GM12872 (cell line): ENCODE results near the gene TRIM25.

ENCODE experiments used
- TF ChIP-seq, protein P1 (sequence below): IDR thresholded peaks from 3 replicates; pipeline ENCODE4 v1.5.1; 2011; ENCODE audit warnings: low read depth, mild to moderate bottlenecking, low read length, moderate library complexity; ENCODE audit not compliant: insufficient read depth

The TRIM25 gene

DNA sequence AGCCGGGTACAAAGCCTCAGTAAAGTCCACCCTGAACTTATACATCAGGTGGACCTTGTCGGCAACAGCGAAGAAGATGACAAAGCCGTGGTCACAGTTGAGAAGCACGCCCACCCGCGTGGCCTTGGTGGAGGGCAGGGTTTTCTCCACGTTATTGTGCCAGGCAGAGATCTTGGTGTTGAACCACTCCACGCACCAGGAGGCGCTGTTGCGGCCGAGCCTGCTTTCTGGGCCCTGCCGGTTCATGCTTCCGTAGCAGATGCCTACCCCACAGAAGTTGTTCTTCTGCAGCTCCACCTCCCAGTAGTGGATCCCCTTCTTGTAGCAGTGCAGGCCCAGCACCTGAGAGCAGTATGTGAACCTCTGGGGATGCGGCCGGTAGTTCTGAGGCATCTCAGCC lies 22.1 kb downstream of the TRIM25 start:
- TF ChIP-seq, protein P1, sequence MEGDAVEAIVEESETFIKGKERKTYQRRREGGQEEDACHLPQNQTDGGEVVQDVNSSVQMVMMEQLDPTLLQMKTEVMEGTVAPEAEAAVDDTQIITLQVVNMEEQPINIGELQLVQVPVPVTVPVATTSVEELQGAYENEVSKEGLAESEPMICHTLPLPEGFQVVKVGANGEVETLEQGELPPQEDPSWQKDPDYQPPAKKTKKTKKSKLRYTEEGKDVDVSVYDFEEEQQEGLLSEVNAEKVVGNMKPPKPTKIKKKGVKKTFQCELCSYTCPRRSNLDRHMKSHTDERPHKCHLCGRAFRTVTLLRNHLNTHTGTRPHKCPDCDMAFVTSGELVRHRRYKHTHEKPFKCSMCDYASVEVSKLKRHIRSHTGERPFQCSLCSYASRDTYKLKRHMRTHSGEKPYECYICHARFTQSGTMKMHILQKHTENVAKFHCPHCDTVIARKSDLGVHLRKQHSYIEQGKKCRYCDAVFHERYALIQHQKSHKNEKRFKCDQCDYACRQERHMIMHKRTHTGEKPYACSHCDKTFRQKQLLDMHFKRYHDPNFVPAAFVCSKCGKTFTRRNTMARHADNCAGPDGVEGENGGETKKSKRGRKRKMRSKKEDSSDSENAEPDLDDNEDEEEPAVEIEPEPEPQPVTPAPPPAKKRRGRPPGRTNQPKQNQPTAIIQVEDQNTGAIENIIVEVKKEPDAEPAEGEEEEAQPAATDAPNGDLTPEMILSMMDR = peak; percentile 68

DNA sequence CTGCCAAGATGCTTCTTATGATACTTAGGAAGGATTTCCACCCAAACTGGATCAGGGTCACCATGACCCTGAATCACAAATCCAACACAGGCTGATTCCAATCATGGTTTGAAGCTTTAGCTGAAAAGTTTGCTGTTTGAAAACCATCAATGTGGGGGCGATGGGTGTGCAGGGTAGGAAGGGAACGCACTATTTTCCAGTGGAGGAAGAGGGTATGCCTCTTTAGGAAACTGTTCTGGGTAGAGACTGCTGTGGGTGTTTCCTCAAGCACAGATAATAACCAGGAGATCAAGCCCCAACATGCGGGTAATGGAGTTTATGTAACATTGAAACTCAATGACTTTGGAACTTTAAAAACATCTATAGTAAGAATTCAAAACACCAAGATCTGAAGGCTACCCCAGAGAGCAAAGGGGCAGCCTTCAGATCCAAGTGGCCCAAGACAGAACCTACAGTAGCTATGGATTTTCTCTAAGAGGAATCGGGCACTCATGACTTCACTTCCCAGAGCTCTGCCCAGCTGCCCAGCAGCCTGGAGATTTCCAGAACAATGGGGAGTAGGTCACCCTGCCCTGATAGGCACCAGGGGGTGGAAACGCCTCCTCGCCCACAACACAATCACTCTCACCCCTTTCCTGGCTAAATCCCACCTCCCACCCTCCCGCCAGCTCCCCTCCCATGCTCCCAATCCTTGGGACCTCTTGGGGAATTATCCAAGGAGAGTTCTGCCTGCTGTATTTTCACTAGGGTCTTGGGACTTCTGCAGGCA lies 22.8 kb downstream of the TRIM25 start:
- TF ChIP-seq, protein P1 = no peak

DNA sequence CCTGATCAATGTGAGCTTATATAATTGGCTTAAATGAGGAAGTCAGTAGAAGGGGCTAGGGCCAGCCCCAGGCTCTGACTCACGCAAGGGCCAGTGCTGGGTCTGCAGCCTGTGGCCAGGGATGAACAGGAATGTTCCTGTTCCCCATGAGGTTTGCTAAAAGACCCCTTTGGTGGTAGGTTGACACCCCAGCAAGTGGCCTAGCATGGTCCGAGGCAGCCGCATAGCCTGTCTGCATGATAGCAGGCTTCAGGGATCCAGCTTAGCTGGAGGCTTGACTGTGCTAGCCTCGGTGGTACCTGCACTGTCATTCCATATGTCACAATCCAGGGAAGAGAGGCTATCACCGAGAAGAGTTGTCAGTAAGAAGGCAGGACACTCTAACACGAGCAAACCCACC lies 23.5 kb downstream of the TRIM25 start:
- TF ChIP-seq, protein P1 = no peak

DNA sequence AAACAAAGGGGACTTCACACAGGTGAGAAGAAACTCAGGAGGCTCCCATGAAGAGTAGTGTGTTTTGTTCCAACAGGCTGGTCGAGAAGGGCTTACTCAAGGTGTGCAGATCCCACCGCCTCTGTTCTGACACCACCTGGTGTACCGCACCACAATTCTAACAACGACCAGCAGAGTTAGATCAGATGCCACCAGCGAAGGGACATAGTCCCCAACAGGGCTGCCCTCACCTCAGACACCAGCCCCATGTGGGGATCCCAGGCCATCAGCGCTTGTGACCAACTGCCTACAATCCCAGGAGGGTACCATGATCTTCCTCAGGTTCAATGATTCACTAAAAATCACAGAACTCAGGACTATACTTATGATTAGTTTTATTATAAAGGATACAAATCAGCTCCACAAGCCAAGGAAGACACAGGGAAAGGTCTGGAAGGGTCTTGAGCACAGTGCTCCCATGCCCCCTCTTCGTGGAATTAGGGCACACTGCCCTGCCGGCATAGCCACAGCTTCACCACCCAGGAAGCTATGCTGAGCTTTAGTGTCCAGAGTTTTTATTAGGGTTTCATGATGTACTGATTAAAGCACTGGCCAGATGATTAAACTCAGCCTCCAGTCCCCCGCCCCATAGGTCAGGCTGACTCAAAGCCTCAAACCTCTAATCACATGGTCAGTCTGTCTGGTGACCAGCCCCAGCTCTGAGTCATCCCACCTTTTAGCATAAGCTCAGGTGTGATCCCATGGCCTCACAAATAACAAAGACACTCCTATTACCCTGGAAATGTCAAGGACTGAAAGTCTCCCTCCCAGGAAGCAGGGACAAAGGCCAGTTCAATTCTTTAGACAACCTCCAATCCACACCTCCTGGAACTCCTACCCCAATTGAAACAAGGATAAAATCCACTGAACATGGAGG lies 26.0 kb downstream of the TRIM25 start:
- TF ChIP-seq, protein P1 = no peak

DNA sequence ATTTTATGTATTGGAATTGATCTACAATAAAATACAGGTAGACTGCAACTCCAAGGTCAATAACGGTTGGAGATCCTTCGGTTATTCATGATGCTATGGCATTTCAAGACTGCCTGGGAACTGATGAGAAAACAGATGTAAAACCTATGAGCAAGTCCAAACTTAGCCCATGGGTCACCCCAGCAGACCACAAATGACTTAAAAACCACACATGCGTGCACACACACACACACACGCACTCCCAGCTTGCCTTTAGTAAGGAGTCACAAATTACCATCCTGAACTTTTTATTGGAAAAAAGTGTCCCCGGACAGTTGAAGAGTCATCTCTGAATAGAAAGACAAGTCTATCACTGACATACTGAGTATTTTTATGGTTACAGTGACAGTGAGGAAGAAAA lies 26.7 kb downstream of the TRIM25 start:
- TF ChIP-seq, protein P1 = no peak

DNA sequence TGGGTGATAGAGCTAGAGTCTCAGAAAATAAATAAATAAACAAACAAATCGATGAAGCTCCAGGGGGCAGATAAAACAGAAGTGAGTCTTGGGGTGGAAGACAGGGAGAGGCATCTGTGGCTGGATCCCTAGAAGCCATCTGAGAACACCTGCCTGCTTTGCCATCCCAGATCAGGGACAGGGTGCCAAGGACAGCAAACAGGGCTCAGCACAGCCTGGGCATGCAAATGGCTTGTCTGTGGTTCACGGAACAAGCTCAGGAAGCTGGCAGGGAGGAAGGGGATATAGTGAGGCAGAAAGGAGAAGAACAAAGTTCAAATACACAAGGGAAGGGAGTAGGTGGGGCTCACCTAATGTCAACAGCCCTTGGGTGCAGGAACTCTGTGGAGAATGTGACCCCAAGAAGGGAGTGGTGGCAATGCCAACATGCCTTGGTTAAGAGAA lies 27.5 kb downstream of the TRIM25 start:
- TF ChIP-seq, protein P1 = no peak

DNA sequence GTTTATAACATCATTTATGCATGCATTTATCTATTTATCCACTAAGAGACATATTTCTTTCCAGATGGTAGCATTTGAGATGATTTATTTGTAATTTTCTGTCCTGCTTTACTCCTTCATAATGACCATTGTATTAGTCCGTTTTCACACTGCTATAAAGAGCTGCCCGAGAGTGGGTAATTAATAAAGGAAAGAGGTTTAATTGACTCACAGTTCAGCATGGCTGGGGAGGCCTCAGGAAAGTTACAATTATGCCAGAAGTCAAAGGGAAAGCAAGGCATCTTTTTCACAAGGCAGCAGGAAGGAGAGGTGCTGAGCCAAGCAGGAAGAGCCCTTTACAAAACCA lies 28.6 kb downstream of the TRIM25 start:
- TF ChIP-seq, protein P1 = no peak
